Central memory CD8-positive, alpha-beta T cell (primary cell): ENCODE measurements around the gene CDK6.

Experiments used
- ATAC-seq: fragments of 150-1000 bp; cut with Tn5 transposase; replicated peaks from 2 replicates; pipeline ENCODE4 v1.10.0; 2022; ENCODE audit warnings: mild to moderate bottlenecking, moderate FRiP score, moderate number of reproducible peaks; ENCODE audit not compliant: poor library complexity, severe bottlenecking; ENCODE audit errors: extremely low read depth
- DNase-seq, 2 donors: peaks; one replicate each; pipeline ENCODE4 v3.0.0; 2021; ENCODE audit warnings: low spot score in 2 of 2
- H3K27ac Mint-ChIP-seq: one replicate; pipeline ENCODE4 v1.8.0; 2022; ENCODE audit warnings: low read depth, mild to moderate bottlenecking, moderate library complexity, mixed read lengths
- H3K27me3 Mint-ChIP-seq: one replicate; pipeline ENCODE4 v1.8.0; 2022; ENCODE audit warnings: mixed read lengths
- H3K36me3 Mint-ChIP-seq: one replicate; pipeline ENCODE4 v1.8.0; 2022; ENCODE audit warnings: mild to moderate bottlenecking, moderate library complexity, mixed read lengths; ENCODE audit not compliant: insufficient read depth
- H3K4me1 Mint-ChIP-seq: one replicate; pipeline ENCODE4 v1.8.0; 2022; ENCODE audit warnings: mixed read lengths
- H3K4me3 Mint-ChIP-seq: one replicate; pipeline ENCODE4 v1.8.0; 2022; ENCODE audit warnings: mild to moderate bottlenecking, moderate library complexity, mixed read lengths
- H3K9me3 Mint-ChIP-seq: one replicate; pipeline ENCODE4 v1.8.0; 2022; ENCODE audit warnings: mixed read lengths

The CDK6 gene

GRCh38 chr7:92622685-92623084 is 213.7 kb downstream of the CDK6 start:
- H3K4me3 Mint-ChIP-seq, result no peak overlapping the region

GRCh38 chr7:92622030-92622429 is 214.3 kb downstream of the CDK6 start:
- Mint-ChIP-seq H3K9me3 (no peaks in the 10 kb centered on the region), H3K27ac (peak overlapping the region; percentile 32), H3K4me1 (peaks cover 28% of the 10 kb centered on the region), H3K27me3 (no peaks in the 10 kb centered on the region), H3K36me3 (peaks cover 2% of the 10 kb centered on the region), H3K4me3 (no peak overlapping the region)
- ATAC-seq, result no peak
- DNase-seq, result no peak

More at GRCh38 chr7:92622685-92623084, 213.7 kb downstream of the CDK6 start:
- Mint-ChIP-seq H3K36me3 (peaks cover 2% of the 10 kb centered on the region), H3K27me3 (no peaks in the 10 kb centered on the region), H3K27ac (peak overlapping the region; percentile 32), H3K4me1 (peaks cover 28% of the 10 kb centered on the region), H3K9me3 (no peaks in the 10 kb centered on the region)
- ATAC-seq, result no peak
- DNase-seq, result no peak

GRCh38 chr7:92621561-92622023 is 214.8 kb downstream of the CDK6 start:
- H3K4me1 Mint-ChIP-seq, result peaks cover 26% of the 10 kb centered on the region
- no peaks in the 10 kb centered on the region for H3K9me3 Mint-ChIP-seq
- no peak overlapping the region for H3K4me3 Mint-ChIP-seq
- H3K27me3 Mint-ChIP-seq, result no peaks in the 10 kb centered on the region
- H3K27ac Mint-ChIP-seq, result peak overlapping the region; percentile 30
- H3K36me3 Mint-ChIP-seq, result peaks cover 2% of the 10 kb centered on the region
- DNase-seq (no peak), ATAC-seq (no peak)

GRCh38 chr7:92621026-92621540 is 215.3 kb downstream of the CDK6 start:
- Mint-ChIP-seq H3K4me1 (peaks cover 20% of the 10 kb centered on the region), H3K36me3 (peaks cover 3% of the 10 kb centered on the region), H3K9me3 (no peaks in the 10 kb centered on the region), H3K27ac (peak overlapping the region; percentile 30), H3K4me3 (no peak overlapping the region), H3K27me3 (no peaks in the 10 kb centered on the region)
- peak; percentile 82 for ATAC-seq
- DNase-seq, result peak; percentile 53 to 67

GRCh38 chr7:92615861-92616260 is 220.5 kb downstream of the CDK6 start:
- Mint-ChIP-seq H3K27ac (no peak overlapping the region), H3K4me3 (no peak overlapping the region), H3K9me3 (no peaks in the 10 kb centered on the region), H3K36me3 (peaks cover 18% of the 10 kb centered on the region), H3K27me3 (no peaks in the 10 kb centered on the region), H3K4me1 (peaks cover under 1% of the 10 kb centered on the region)
- DNase-seq (no peak), ATAC-seq (no peak)

- Mint-ChIP-seq H3K9me3 (no peaks in the 10 kb centered on the region), H3K4me3 (no peak overlapping the region), H3K27ac (no peak overlapping the region), H3K36me3 (peaks cover 18% of the 10 kb centered on the region), H3K4me1 (no peaks in the 10 kb centered on the region), H3K27me3 (no peaks in the 10 kb centered on the region)
- no peak for DNase-seq
- ATAC-seq, result no peak
These were observed 221.7 kb downstream of the CDK6 start for GRCh38 chr7:92614660-92615174.

- DNase-seq, result no peak
- peaks cover 20% of the 10 kb centered on the region for H3K36me3 Mint-ChIP-seq
These were observed 222.7 kb downstream of the CDK6 start for GRCh38 chr7:92613720-92614119.

GRCh38 chr7:92613214-92613613 is 223.2 kb downstream of the CDK6 start:
- DNase-seq (no peak), ATAC-seq (no peak)
- Mint-ChIP-seq H3K36me3 (peaks cover 20% of the 10 kb centered on the region), H3K9me3 (no peaks in the 10 kb centered on the region), H3K4me1 (no peaks in the 10 kb centered on the region), H3K27ac (no peak overlapping the region), H3K4me3 (no peak overlapping the region), H3K27me3 (no peaks in the 10 kb centered on the region)

More at GRCh38 chr7:92613720-92614119, 222.7 kb downstream of the CDK6 start:
- no peaks in the 10 kb centered on the region for H3K27me3 Mint-ChIP-seq
- H3K4me1 Mint-ChIP-seq, result no peaks in the 10 kb centered on the region
- H3K9me3 Mint-ChIP-seq, result no peaks in the 10 kb centered on the region
- no peak overlapping the region for H3K4me3 Mint-ChIP-seq
- H3K27ac Mint-ChIP-seq, result no peak overlapping the region
- no peak for ATAC-seq

- H3K27me3 Mint-ChIP-seq, result no peaks in the 10 kb centered on the region
- no peak overlapping the region for H3K27ac Mint-ChIP-seq
- ATAC-seq (no peak), DNase-seq (no peak)
- peaks cover 18% of the 10 kb centered on the region for H3K36me3 Mint-ChIP-seq
- H3K4me1 Mint-ChIP-seq, result no peaks in the 10 kb centered on the region
- H3K9me3 Mint-ChIP-seq, result no peaks in the 10 kb centered on the region
- no peak overlapping the region for H3K4me3 Mint-ChIP-seq
These were observed 223.9 kb downstream of the CDK6 start for GRCh38 chr7:92612501-92612900.

GRCh38 chr7:92611735-92612134 is 224.6 kb downstream of the CDK6 start:
- peaks cover 18% of the 10 kb centered on the region for H3K36me3 Mint-ChIP-seq
- DNase-seq, result no peak
- H3K27ac Mint-ChIP-seq, result no peak overlapping the region
- H3K4me1 Mint-ChIP-seq, result no peaks in the 10 kb centered on the region
- no peaks in the 10 kb centered on the region for H3K9me3 Mint-ChIP-seq
- H3K27me3 Mint-ChIP-seq, result no peaks in the 10 kb centered on the region
- H3K4me3 Mint-ChIP-seq, result no peak overlapping the region
- ATAC-seq, result no peak

GRCh38 chr7:92609921-92610518 is 226.4 kb downstream of the CDK6 start:
- Mint-ChIP-seq H3K4me1 (no peaks in the 10 kb centered on the region), H3K27me3 (no peaks in the 10 kb centered on the region), H3K9me3 (no peaks in the 10 kb centered on the region), H3K4me3 (no peak overlapping the region), H3K36me3 (peaks cover 14% of the 10 kb centered on the region), H3K27ac (peak overlapping the region; percentile 29)
- DNase-seq (no peak), ATAC-seq (peak; percentile 52)

GRCh38 chr7:92608380-92609322 is 227.7 kb downstream of the CDK6 start:
- no peaks in the 10 kb centered on the region for H3K4me1 Mint-ChIP-seq
- H3K9me3 Mint-ChIP-seq, result no peaks in the 10 kb centered on the region
- no peak overlapping the region for H3K4me3 Mint-ChIP-seq
- DNase-seq (no peak), ATAC-seq (no peak)
- peaks cover 6% of the 10 kb centered on the region for H3K36me3 Mint-ChIP-seq
- H3K27me3 Mint-ChIP-seq, result no peaks in the 10 kb centered on the region
- H3K27ac Mint-ChIP-seq, result no peak overlapping the region
